Adrenal gland (tissue), 12 donors: ENCODE measurements around the gene ADGRL1. TPM values are rescaled to one million over a fixed set of nuclear protein-coding genes. Genes with fewer than 3 reads are reported as not detected.
"Not testable (repeated sequence)": the region's sequence is repeated elsewhere in the genome, so short reads cannot be mapped to it uniquely, and the experiment has no call there.

Experiments
- DNase-seq, 7 donors: peaks; one replicate each; pipeline ENCODE4 v3.0.0-alpha.2; 2019 to 2020
- H3K27ac ChIP-seq, 5 donors: fragments of 200-600 bp; sonication (generic) in 4 of 5; 1 replicate in 3 of 5; 2 replicates in 2 of 5; pipeline versions ENCODE4 v1.5.1 to v1.8.0; 2016 to 2020; ENCODE audit warnings: mild to moderate bottlenecking in 1 of 5
- H3K27me3 ChIP-seq: fragments of 200-600 bp; 2 replicates; pipeline ENCODE4 v1.8.0; 2021
- H3K36me3 ChIP-seq, 2 donors: fragments of 200-600 bp; replicated peaks in 1 of 2; 1 replicate in 1 of 2; 2 replicates in 1 of 2; pipeline versions ENCODE4 v1.5.1 to v1.8.0; 2018 to 2022
- H3K4me1 ChIP-seq, 2 donors: fragments of 200-600 bp; replicated peaks in 1 of 2; 1 replicate in 1 of 2; 2 replicates in 1 of 2; pipeline versions ENCODE4 v1.5.1 to v1.8.0; 2018 to 2021
- H3K4me3 ChIP-seq, 4 donors: fragments of 200-600 bp; sonication (generic) in 3 of 4; one replicate each; pipeline ENCODE4 v1.5.1; 2016 to 2018
- H3K9me3 ChIP-seq, 3 donors: fragments of 200-600 bp; sonication (generic) in 1 of 3; replicated peaks in 1 of 3; 1 replicate in 2 of 3; 2 replicates in 1 of 3; pipeline versions ENCODE4 v1.5.1 to v1.8.0; 2016 to 2021
- CTCF ChIP-seq, 6 experiments: fragments of 450-650 bp in 4 of 6; fragments of 200-600 bp in 2 of 6; sonication (generic) in 1 of 6; IDR thresholded peaks; 1 replicate in 5 of 6; 2 replicates in 1 of 6; pipeline versions ENCODE4 v1.5.1 to v1.8.0; 2016 to 2021; ENCODE audit warnings: antibody characterized with exemption in 6 of 6, mild to moderate bottlenecking in 2 of 6, moderate library complexity in 1 of 6
- POLR2A ChIP-seq, 2 donors: fragments of 450-650 bp; IDR thresholded peaks; one replicate each; pipeline ENCODE4 v1.6.1; 2017; ENCODE audit warnings: antibody characterized with exemption in 2 of 2, mild to moderate bottlenecking in 2 of 2, moderate library complexity in 1 of 2
- WGBS, 4 donors: extraction: QIAGEN DNeasy Blood & Tissue Kit in 2 of 4; methylation state at CpG; one replicate each; pipeline versions ENCODE4 v1.1.5 to v1.1.7; 2013 to 2017; 5-methylcytosine and 5-hydroxymethylcytosine counted together
- intact Hi-C, 2 donors: fragments of 100-400 bp; cut with DNase I; formaldehyde crosslinking; loops; one replicate each; pipeline versions ENCODE4 v1.14.1 to v1.15.0; 2022 to 2023
- polyA plus RNA-seq, 3 donors: library from polyadenylated mRNA; stranded (reverse); fragments of 200-250 nt in 2 of 3; fragments of 350-450 nt in 1 of 3; fragmentation: Illumina TruSeq in 1 of 3; extraction: RNeasy Lipid Tissue Mini Kit (QIAGEN cat#74804) in 1 of 3; gene quantifications; one replicate each; pipeline ENCODE4 v1.2.3, GENCODE V29; 2013 to 2014
- total RNA-seq, 9 donors: library from RNA; depleted of rRNA in 4 of 9; stranded (reverse); fragments of >200 nt in 4 of 9; fragments of 120-200 nt in 1 of 9; fragmentation: NEBNext Ultra II Directional in 1 of 9; extraction: Animal tissue kit (Norgen Biotek cat#: 25700) in 1 of 9; gene quantifications; one replicate each; pipeline versions ENCODE4 v1.1.0 to v1.2.4, GENCODE V29; 2013 to 2023
- donor health status: healthy with polysubstance abuse.
- donor health status: Bipolar disorder and iron deficiency.
- donor health status: DM: yes; HTN: yes; CAD: no.
- donor health status: DM: no; HTN: no; CAD: no.
- donor health status: DM: no; HTN: no; CAD: no.
- donor health status: DM: yes; HTN: yes; CAD: no.

The ADGRL1 gene
- total and polyA plus RNA-seq, 12 donors = 2.2 to 25.7 (median 13.0) TPM

GRCh38 chr19:14183741-14184350 lies 22.1 kb downstream of the ADGRL1 start:
- intact Hi-C loops = no loop called here
- no peak for DNase-seq
- H3K27me3 ChIP-seq = no peaks in the 10 kb centered on the region
- H3K9me3 ChIP-seq = no peaks in the 10 kb centered on the region
- TF ChIP-seq POLR2A (IDR thresholded peaks at IDR 0.05) (no peak), CTCF (IDR thresholded peaks at IDR 0.05) (no peak)
- 63 to 79% (median 72%) methylated on average over 7 to 14 of the region's 14 CpGs for WGBS, 4 donors
- no peaks in the 10 kb centered on the region for H3K4me1 ChIP-seq
- no peaks in the 10 kb centered on the region for H3K36me3 ChIP-seq
- H3K27ac ChIP-seq = no peak overlapping the region
- no peak overlapping the region for H3K4me3 ChIP-seq

- no peak for DNase-seq
- WGBS, 4 donors = 79 to 83% (median 82%) methylated on average over 2 to 8 of the region's 8 CpGs
- no peak for TF ChIP-seq CTCF (IDR thresholded peaks at IDR 0.05)
- no peak for TF ChIP-seq POLR2A (IDR thresholded peaks at IDR 0.05)
Measured at GRCh38 chr19:14182476-14182875, 23.5 kb downstream of the ADGRL1 start.

GRCh38 chr19:14181906-14182305 lies 24.1 kb downstream of the ADGRL1 start:
- TF ChIP-seq CTCF (IDR thresholded peaks at IDR 0.05) (no peak), POLR2A (IDR thresholded peaks at IDR 0.05) (no peak)
- Histone ChIP-seq H3K9me3 (no peaks in the 10 kb centered on the region), H3K27ac (no peak overlapping the region), H3K4me3 (no peak overlapping the region), H3K27me3 (no peaks in the 10 kb centered on the region), H3K4me1 (no peaks in the 10 kb centered on the region), H3K36me3 (no peaks in the 10 kb centered on the region)
- WGBS, 4 donors = 82 to 90% (median 86%) methylated on average over 2 to 6 of the region's 6 CpGs
- intact Hi-C loops = no loop called here
- DNase-seq = no peak

More at GRCh38 chr19:14182476-14182875, 23.5 kb downstream of the ADGRL1 start:
- intact Hi-C loops = no loop called here
- H3K36me3 ChIP-seq = no peaks in the 10 kb centered on the region
- no peaks in the 10 kb centered on the region for H3K4me1 ChIP-seq
- H3K4me3 ChIP-seq = no peak overlapping the region
- H3K27me3 ChIP-seq = no peaks in the 10 kb centered on the region
- H3K9me3 ChIP-seq = no peaks in the 10 kb centered on the region
- H3K27ac ChIP-seq = no peak overlapping the region

- H3K4me3 ChIP-seq, DNase-seq, intact Hi-C loops, H3K36me3 ChIP-seq, H3K27ac ChIP-seq, H3K27me3 ChIP-seq, H3K9me3 ChIP-seq, H3K4me1 ChIP-seq: not testable (repeated sequence)
- 87 to 94% (median 89%) methylated on average over 8 to 12 of the region's 12 CpGs for WGBS, 4 donors
Measured at GRCh38 chr19:14181199-14181598, 24.8 kb downstream of the ADGRL1 start.

- peaks cover 0 to 2% of the 10 kb centered on the region in 2 donors for H3K36me3 ChIP-seq
- H3K27me3 ChIP-seq = no peaks in the 10 kb centered on the region
- TF ChIP-seq POLR2A (IDR thresholded peaks at IDR 0.05) = no peak
- TF ChIP-seq CTCF (IDR thresholded peaks at IDR 0.05) = no peak
- intact Hi-C loops = no loop called here
- no peak overlapping the region for H3K27ac ChIP-seq
- 91 to 97% (median 94%) methylated on average over 17 to 23 of the region's 23 CpGs for whole genome bisulfite sequencing, 4 donors
- H3K4me1 ChIP-seq = no peaks in the 10 kb centered on the region
- no peak for DNase-seq
- no peak overlapping the region for H3K4me3 ChIP-seq
- H3K9me3 ChIP-seq = no peaks in the 10 kb centered on the region
Measured at GRCh38 chr19:14177496-14178074, 28.4 kb downstream of the ADGRL1 start.
